PC-3 (cell line): Measurements from ENCODE around the gene KCNJ10. TPM values are rescaled to one million over a fixed set of nuclear protein-coding genes. Genes with fewer than 3 reads are reported as not detected.

ENCODE experiments used
- ATAC-seq: fragments of 200-7000 bp; cut with Tn5 transposase; 2 replicates; pipeline ENCODE4 v1.9.1; 2020; ENCODE audit warnings: mild to moderate bottlenecking, moderate library complexity
- BruUV-seq: library from RNA; stranded (reverse); fragments of 400-500 nt; replicated peaks from 2 replicates; lab custom pipeline; 2021; lab: Mats Ljungman, UMichigan
- CTCF ChIA-PET: fragments of 300-600 bp; sonication (Branson Sonifier 250); formaldehyde crosslinking; loops from one replicate; lab custom pipeline; 2022; ENCODE audit warnings: antibody characterized with exemption; lab: Charles Lee
- POLR2A ChIA-PET: fragments of 300-600 bp; sonication (Branson Sonifier 250); formaldehyde crosslinking; loops from one replicate; lab custom pipeline; 2022; ENCODE audit warnings: antibody characterized with exemption; ENCODE audit not compliant: unreplicated experiment; lab: Charles Lee
- DNase-seq: peaks from one replicate; pipeline ENCODE4 v3.0.0-alpha.2; 2015
- H2AFZ ChIP-seq: fragments of 300-600 bp; sonication (generic); 2 replicates; pipeline ENCODE4 v1.6.0; 2016; ENCODE audit warnings: antibody characterized with exemption, low read length
- H3F3A ChIP-seq: fragments of 300-600 bp; sonication (generic); one replicate; pipeline ENCODE4 v1.6.0; 2017; ENCODE audit warnings: antibody characterized with exemption, low read length, control low read depth, mild to moderate bottlenecking; ENCODE audit not compliant: unreplicated experiment
- H3K27ac ChIP-seq: fragments of 300-600 bp; sonication (generic); 2 replicates; pipeline ENCODE4 v1.5.1; 2016; ENCODE audit warnings: mild to moderate bottlenecking, low read length
- H3K27me3 ChIP-seq: fragments of 300-600 bp; sonication (generic); 2 replicates; pipeline ENCODE4 v1.6.1; 2016; ENCODE audit warnings: low read length, mixed read lengths
- H3K36me3 ChIP-seq: fragments of 300-600 bp; sonication (generic); 2 replicates; pipeline ENCODE4 v1.6.1; 2016; ENCODE audit warnings: low read depth, mixed run types, low read length, mixed read lengths
- H3K4me1 ChIP-seq: fragments of 300-600 bp; sonication (generic); 2 replicates; pipeline ENCODE4 v1.5.1; 2016; ENCODE audit warnings: low read length; ENCODE audit not compliant: insufficient read depth
- H3K4me2 ChIP-seq: fragments of 300-600 bp; sonication (generic); 2 replicates; pipeline ENCODE4 v1.6.0; 2016; ENCODE audit warnings: low read length
- H3K4me3 ChIP-seq: fragments of 300-600 bp; sonication (generic); 2 replicates; pipeline ENCODE4 v1.5.1; 2016; ENCODE audit warnings: mild to moderate bottlenecking, low read length, mixed read lengths
- H3K79me2 ChIP-seq: fragments of 300-600 bp; sonication (generic); 2 replicates; pipeline ENCODE4 v1.6.1; 2017; ENCODE audit warnings: low read length, mixed read lengths
- H3K9ac ChIP-seq: fragments of 300-600 bp; sonication (generic); 2 replicates; pipeline ENCODE4 v1.6.0; 2016; ENCODE audit warnings: mild to moderate bottlenecking, low read length
- H3K9me2 ChIP-seq: fragments of 300-600 bp; sonication (generic); replicated peaks from 2 replicates; pipeline ENCODE4 v1.6.1; 2016; ENCODE audit warnings: mixed run types, low read length, mixed read lengths
- H3K9me3 ChIP-seq: fragments of 300-600 bp; sonication (generic); 2 replicates; pipeline ENCODE4 v1.6.1; 2016; ENCODE audit warnings: low read length, mixed read lengths
- H4K20me1 ChIP-seq: fragments of 300-600 bp; sonication (generic); 2 replicates; pipeline ENCODE4 v1.6.1; 2016; ENCODE audit warnings: low read length, mixed read lengths
- EZH2 ChIP-seq: fragments of 300-600 bp; sonication (generic); IDR thresholded peaks from one replicate; pipeline ENCODE4 v1.6.1; 2017; ENCODE audit warnings: antibody characterized with exemption, mild to moderate bottlenecking, low read length; ENCODE audit not compliant: unreplicated experiment
- EZH2phosphoT487 ChIP-seq: fragments of 300-600 bp; sonication (generic); IDR thresholded peaks from 2 replicates; pipeline ENCODE4 v1.6.1; 2018; ENCODE audit warnings: mild to moderate bottlenecking, antibody characterized with exemption, low read length, borderline replicate concordance
- intact Hi-C: fragments of 100-400 bp; cut with micrococcal nuclease; formaldehyde crosslinking; loops from 2 replicates; pipeline ENCODE4 v1.9.0; 2023
- total RNA-seq: library from RNA; depleted of rRNA; stranded (reverse); fragments of >200 nt; gene quantifications from 2 replicates; pipeline ENCODE4 v1.2.3, GENCODE V29; 2014
- TF ChIP-seq, protein P1 (sequence below): fragments of 300-600 bp; sonication (generic); conservative IDR thresholded peaks from 2 replicates; pipeline ENCODE4 v1.5.1; 2017; ENCODE audit warnings: antibody characterized with exemption, low read depth, mild to moderate bottlenecking, low read length

KCNJ10 gene
- total RNA-seq, 1 experiment from 2014 or later: 0.15 TPM

DNA sequence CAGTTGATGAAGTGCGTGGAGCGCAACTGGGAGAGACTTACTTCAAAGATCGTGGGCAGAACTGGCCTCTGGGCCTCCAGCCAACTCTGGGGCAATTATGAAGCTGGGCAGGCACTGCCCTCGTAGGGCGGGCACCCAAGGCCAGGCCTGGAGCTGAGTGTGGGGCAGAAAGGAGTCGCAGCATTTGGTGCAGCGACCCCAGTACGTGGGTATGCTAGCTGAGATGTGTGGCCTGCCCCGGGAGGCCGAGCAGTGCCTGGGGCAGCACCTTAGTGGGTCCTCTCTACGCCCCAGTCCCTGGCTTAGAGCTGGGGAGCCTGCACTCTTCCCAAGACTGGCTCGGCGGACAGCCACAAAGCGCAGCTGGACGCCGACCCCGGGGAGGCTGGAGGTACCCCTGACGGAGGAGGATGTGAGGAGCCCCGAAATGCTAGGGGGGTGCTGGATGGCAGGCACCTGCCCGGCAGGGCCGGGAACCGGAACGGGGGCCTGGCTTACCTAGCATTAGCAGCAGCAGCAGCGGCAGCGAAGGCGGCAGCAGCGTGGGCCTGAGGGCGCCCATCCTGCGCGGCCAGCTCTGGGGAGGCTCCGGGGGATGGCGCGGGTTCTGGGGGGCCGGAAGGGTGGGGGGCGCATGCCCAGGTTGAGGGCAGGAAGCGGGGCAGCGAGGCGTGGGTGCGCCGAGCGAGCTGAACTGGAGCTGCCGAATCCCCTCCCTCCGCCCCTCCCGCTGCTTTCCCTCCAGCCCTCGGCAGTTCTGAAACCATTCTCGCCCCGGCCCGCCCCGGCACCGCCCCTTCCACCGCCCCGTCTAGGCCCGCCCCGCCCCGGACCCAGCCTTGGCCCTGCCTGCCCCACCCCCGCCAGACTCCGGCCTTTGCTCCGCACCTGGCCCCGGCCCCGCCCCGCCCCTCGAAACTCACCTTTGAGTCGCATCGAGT is 28.2 kb upstream of the KCNJ10 start, which contains the start of gene IGSF8:
Gene IGSF8 (minus strand): TSS at position 709 of the 941 bp plus-strand sequence. CDS start 147 bp downstream, at position 562.
- H3K27ac ChIP-seq: peak within 1 kb of the TSS; percentile 19; the same call in 1 of the 2 replicates
- peaks cover 31% of the 10 kb centered on the region for H3K4me1 ChIP-seq
- intact Hi-C loops: loop anchor here (2.0 kb wide), 1 partner anchor 187 kb away; the partner anchor contains the start of gene PEX19
- no peaks in the 10 kb centered on the region for H3K9me3 ChIP-seq
- H3K9me2 ChIP-seq: no peaks in the 10 kb centered on the region
- CTCF ChIA-PET: interaction anchor here (0.9 to 2.1 kb wide), 4 partner anchors 12 to 154 kb away, joined by 3 to 9 read pairs (median 6); no protein-coding TSS in a partner anchor
- H3K27me3 ChIP-seq: no peaks in the 10 kb centered on the region
- H3F3A ChIP-seq: no peaks in the 10 kb centered on the region
- no peaks in the 10 kb centered on the region for H4K20me1 ChIP-seq
- H3K79me2 ChIP-seq: 0 out of 2 replicates have a peak, but pooled peaks cover 7% of the 10 kb centered on the region
- peak within 1 kb of the TSS; percentile 99 for H2AFZ ChIP-seq
- POLR2A ChIA-PET: interaction anchor here (0.6 to 0.7 kb wide), 2 partner anchors 279 to 1068 kb away, joined by 3 to 5 read pairs; partner anchors contain the start of gene PPOX
- peak; percentile 55 for ATAC-seq
- no peaks in the 10 kb centered on the region for H3K36me3 ChIP-seq
- H3K4me2 ChIP-seq: peak within 1 kb of the TSS; percentile 99
- H3K4me3 ChIP-seq: peak within 1 kb of the TSS; percentile 82
- no TSS peak for BruUV-seq
- peak; percentile 76 for DNase-seq
- H3K9ac ChIP-seq: peak within 1 kb of the TSS; percentile 77
- no peak for TF ChIP-seq EZH2
- TF ChIP-seq EZH2phosphoT487: no peak
- TF ChIP-seq, protein P1, sequence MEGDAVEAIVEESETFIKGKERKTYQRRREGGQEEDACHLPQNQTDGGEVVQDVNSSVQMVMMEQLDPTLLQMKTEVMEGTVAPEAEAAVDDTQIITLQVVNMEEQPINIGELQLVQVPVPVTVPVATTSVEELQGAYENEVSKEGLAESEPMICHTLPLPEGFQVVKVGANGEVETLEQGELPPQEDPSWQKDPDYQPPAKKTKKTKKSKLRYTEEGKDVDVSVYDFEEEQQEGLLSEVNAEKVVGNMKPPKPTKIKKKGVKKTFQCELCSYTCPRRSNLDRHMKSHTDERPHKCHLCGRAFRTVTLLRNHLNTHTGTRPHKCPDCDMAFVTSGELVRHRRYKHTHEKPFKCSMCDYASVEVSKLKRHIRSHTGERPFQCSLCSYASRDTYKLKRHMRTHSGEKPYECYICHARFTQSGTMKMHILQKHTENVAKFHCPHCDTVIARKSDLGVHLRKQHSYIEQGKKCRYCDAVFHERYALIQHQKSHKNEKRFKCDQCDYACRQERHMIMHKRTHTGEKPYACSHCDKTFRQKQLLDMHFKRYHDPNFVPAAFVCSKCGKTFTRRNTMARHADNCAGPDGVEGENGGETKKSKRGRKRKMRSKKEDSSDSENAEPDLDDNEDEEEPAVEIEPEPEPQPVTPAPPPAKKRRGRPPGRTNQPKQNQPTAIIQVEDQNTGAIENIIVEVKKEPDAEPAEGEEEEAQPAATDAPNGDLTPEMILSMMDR: no peak

DNA sequence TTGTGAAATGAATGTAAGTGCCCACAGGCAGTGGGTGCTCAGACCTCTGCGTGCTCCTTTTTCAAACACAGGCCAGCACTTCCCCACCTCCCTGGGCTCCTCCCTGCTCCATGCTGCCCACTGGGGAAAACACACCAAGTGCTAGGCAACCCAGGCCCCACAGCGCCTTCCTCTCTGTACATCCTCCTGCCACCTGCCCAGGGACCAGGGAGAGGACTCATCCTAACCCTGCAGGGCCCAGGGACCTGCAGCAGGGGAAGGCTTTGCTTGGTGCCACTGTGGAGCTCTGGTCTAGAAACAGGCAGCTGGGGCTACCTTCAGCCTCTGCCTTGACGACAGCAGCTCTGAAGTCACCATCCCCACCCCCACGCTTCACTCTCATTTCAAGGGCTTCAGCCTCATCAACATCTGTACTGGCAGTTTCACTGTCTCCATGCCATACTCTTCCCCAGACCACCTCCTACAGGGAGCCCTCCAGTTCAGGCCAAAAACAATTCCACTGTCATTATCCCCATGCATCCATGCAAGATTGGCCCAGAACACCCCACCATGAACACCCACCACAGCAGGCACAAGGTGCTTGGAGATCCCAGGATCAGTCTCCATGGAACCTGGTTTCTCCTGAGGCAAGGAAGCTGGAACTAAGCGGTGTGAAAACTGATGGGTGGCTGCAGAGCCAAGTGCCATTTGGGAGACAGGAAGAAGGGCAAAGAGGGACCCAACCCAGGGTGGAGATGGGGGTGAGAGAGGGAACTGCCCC is 27.4 kb upstream of the KCNJ10 start:
- TF ChIP-seq EZH2phosphoT487 (no peak), EZH2 (no peak)
- TF ChIP-seq, protein P1: no peak
- H3F3A ChIP-seq: no peaks in the 10 kb centered on the region
- no peak for DNase-seq
- H3K27me3 ChIP-seq: no peaks in the 10 kb centered on the region
- TSS peak; percentile 42 for BruUV-seq
- peak overlapping the region; percentile 82 for H3K4me3 ChIP-seq
- POLR2A ChIA-PET: no interaction called here
- no peak for ATAC-seq
- H3K9me3 ChIP-seq: no peaks in the 10 kb centered on the region
- 0 out of 2 replicates have a peak, but pooled peaks cover 7% of the 10 kb centered on the region for H3K79me2 ChIP-seq
- H3K9ac ChIP-seq: peak overlapping the region; percentile 77
- H2AFZ ChIP-seq: peak overlapping the region; percentile 82; the same call in 1 of the 2 replicates
- CTCF ChIA-PET: interaction anchor here (0.9 to 2.1 kb wide), 4 partner anchors 10 to 155 kb away, joined by 3 to 9 read pairs (median 4); no protein-coding TSS in a partner anchor
- intact Hi-C loops: no loop called here
- peak overlapping the region; percentile 26 for H3K27ac ChIP-seq
- H3K4me1 ChIP-seq: peaks cover 31% of the 10 kb centered on the region
- H4K20me1 ChIP-seq: no peaks in the 10 kb centered on the region
- no peaks in the 10 kb centered on the region for H3K36me3 ChIP-seq
- H3K9me2 ChIP-seq: no peaks in the 10 kb centered on the region
- peak overlapping the region; percentile 97 for H3K4me2 ChIP-seq
